HS-27A (cell line): ENCODE results near the gene CDCP1.
"Not testable (repeated sequence)": the region's sequence is repeated elsewhere in the genome, so short reads cannot be mapped to it uniquely, and the experiment has no call there.

ENCODE experiments used
- DNase-seq: peaks from one replicate; pipeline ENCODE4 v3.0.0-alpha.2; 2012; ENCODE audit warnings: low read depth, missing footprints

The CDCP1 gene

GRCh38 chr3:45084361-45084760 lies 61.8 kb downstream of the CDCP1 start:
- no peak for DNase-seq

DNA sequence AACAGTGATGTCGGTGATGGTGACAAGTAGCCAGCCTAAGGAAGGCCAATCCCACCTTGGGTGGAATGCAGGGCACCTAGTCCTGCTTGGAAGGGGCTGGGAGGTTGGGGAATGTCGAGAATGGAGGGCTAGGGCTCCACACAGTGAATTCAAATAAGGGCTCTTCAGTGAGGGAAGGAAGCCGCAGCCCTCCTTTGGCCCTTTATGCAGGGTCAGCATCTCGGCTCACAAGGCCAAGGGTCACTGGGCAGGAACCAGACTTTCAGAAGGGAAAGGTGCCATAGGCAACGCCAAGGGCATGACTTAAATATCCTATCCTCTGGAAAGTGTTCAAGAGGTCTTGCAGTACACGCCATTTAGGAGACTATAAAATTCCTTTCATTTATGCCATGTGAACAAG lies 63.2 kb downstream of the CDCP1 start:
- no peak for DNase-seq

- DNase-seq: no peak
Measured at GRCh38 chr3:45082142-45082538, 64.0 kb downstream of the CDCP1 start.

DNA sequence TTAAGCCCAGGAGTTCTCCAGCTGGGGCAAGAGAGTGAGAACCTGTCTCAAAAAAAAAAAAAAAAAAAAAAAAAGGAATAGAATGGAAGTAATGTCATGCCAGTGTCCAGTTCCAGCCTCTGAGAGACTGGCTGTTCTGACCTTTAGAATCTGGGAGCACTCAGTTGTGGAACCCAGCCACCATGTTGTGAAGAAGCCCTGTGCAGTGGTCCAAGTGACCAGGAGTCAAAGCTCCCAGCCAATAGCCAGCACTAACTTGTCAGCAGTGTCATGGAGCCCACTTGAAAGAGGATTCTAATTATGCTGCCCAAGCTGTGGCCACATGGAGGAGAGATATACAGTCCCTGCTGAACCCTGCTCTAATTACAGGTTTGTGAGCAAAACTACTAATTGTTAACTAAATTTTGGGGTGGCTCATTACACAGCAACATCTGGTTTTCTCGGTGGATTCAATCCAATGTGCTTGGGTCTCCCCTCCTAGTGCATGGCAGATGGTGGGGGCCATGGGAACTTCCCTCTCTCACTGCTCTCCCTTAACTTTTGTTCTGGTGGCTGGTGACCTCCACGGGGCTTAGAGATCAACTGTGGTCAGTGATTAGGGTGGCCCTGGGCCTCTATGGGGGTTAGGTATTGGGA lies 64.6 kb downstream of the CDCP1 start:
- no peak for DNase-seq

- no peak for DNase-seq
Measured at GRCh38 chr3:45080824-45081223, 65.4 kb downstream of the CDCP1 start.

- DNase-seq: no peak
Measured at GRCh38 chr3:45079715-45080114, 66.5 kb downstream of the CDCP1 start.

DNA sequence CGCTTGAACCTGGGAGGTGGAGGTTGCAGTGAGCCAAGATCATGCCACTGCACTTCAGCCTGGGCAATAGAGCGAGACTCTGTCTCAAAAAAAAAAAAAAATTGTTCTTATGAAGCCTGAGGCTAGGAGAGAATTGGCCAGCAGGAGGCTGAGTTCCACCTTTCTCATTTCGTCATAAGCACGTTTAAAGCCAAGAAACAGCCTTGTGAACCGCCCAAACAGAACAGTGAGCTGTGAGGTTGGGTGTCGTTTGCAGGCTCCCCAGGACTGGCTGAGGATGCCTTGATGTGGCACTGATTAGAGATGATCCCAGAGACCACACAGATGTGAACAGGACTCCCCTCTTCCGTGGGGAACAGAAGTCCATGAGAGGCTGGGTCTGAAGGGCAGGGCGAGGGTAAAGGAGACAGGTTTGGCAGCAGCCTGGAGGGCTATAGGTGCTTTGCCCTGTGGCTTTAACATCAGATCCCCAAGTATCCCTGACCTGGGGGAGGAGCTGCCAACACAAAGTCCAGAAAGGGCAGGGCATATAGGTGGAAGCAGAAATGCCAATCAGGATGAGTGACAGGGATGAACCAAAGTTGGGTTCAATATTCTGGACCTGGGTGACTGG lies 67.2 kb downstream of the CDCP1 start:
- no peak for DNase-seq

DNA sequence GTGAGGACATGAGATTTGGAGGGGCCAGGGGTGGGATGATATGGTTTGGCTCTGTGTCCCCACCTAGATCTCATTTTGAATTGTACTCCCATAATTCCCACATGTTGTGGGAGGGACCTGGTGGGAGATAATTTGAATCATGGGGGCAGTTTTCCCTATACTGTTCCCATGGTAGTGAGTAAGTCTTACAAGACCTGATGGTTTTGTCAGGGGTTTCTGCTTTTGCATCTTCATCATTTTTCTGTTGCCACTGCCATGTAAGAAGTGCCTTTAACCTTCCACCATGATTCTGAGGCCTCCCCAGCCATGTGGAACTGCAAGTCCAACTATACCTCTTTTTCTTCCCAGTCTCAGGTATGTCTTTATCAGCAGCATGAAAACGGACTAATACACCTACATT lies 67.9 kb downstream of the CDCP1 start:
- DNase-seq: not testable (repeated sequence)

DNA sequence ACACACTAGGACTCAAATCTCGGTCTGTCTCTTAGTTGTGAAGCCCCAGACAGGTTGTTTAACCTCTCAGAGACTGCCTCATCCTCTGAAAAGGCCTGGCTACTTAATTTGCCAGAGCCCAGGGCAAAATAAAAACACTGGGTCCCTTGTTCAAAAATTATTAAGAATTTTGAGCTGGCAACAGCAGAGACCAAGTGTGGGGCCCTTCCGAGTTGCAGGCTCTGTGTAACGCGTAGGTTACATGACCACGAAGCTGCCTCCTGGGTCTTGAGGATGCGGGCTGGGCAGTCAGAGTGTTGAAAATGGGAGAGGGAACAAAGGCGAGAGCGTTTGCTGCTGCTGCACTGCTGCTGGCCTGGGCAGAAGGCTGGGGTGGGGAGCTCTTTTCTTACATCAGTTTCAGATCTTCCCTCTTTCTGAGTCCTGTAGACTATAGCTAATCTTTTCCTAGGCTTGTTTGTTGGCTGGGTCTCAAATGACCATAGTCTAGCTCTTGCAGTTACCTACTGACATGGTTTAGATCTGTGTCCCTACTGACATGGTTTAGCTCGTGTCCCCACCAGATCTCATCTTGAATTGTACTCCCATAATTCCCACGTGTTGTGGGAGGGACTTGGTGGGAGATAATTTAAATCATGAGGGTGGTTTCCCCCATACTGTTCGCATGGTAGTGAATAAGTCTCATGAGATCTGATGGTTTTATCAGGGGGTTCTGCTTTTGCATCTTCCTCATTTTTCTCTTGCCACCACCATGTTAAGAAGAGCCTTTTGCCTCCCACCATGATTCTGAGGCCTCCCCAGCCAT lies 70.2 kb downstream of the CDCP1 start:
- DNase-seq: no peak

DNA sequence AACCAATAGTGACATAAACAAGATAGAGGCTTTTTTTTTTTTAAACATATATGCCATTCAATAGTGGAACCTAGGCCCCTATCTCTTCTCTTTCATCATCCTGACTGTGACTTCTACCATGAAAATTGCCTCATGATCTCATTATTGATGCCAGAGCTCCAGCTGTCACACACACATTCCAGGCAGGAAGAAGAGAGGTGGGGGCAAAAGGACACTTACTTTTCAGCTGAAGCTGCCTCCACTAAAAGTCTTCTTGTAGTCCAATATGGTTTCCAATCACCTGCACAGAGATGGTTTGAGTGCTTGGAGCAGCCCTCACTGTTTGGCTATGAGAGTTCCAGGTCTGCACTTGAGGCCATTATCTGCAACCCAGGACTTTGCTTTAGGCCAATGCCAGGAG lies 75.1 kb downstream of the CDCP1 start:
- no peak for DNase-seq

GRCh38 chr3:45067941-45068340 lies 78.2 kb downstream of the CDCP1 start:
- DNase-seq: no peak

DNA sequence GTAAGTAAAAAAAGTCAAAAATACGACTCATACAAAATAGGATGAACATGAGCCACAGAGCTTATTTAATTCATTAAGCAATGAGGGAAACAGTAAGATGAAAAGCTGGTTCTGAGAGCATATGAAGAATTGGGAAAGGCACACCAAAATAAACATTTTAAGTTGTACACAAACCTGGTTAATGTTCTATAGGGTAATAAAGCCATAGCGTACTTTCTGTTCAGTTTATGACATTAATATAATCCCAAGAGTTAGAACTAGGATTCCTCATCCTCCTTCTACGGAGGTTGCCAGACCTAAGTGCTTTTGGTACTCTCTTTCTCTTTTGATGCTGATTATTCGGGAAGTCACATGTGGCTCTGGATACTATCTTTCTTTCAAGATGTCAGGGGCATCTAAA lies 78.7 kb downstream of the CDCP1 start:
- DNase-seq: no peak

- DNase-seq: no peak
Measured at GRCh38 chr3:45066109-45066801, 79.9 kb downstream of the CDCP1 start.

DNA sequence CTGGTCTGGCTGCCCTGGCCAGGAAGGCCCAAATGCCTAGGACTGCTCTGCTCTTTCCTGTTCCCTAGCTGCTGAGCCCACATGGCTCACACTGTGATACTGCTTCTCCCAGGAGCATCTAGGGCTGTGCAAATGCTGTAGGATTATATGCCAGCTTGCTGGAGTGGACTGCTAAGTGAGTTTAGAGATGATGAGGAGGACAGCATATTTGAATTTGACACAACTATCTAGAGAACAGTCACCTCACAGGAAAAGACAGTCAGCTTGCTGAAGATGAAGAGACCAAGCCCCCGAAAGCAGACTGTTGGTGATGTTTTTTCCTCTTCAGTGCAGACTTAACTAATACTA lies 80.8 kb downstream of the CDCP1 start:
- DNase-seq: no peak

DNA sequence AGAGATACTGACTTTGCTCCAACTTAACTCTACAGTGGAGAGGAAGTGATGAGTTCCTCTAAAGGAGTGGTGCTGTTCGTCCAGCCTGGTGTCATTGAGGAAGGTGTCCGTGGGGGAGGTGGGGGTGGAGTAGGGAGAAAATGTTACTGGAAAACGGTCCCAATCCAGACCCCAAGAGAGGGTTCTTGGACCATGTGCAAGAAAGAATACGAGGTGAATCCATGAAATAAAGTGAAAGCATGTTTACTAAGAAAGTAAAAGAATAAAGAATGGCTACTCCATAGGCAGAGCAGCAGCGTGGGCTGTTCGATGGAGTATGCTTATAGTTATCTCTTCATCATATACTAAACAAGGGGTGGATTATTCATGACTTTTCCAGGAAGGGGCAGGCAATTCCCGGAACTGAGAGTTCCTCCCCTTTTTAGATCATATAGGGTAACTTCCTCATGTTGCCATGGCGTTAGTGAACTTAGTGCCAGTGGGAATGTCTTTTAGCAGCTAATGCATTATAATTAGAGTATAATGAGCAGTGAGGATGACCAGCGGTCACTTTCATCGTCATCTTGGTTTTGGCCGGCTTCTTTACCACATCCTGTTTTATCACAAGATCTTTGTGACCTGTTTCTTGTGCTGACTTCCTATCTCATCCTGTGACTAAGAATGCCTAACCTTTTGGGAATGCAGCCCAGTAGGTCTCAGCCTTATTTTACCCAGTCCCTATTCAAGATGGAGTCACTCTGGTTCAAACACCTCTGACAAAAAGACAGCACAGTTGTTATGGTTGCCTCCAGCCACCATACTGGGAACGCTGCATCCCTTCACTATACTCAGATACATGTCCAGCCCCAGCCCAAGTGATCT lies 81.4 kb downstream of the CDCP1 start:
- peak; percentile 45 for DNase-seq

GRCh38 chr3:45062697-45063070 lies 83.5 kb downstream of the CDCP1 start:
- no peak for DNase-seq

- DNase-seq: no peak
Measured at GRCh38 chr3:45060165-45060892, 85.8 kb downstream of the CDCP1 start.

- no peak for DNase-seq
Measured at GRCh38 chr3:45059132-45059531, 87.0 kb downstream of the CDCP1 start.

GRCh38 chr3:45057557-45057956 lies 88.6 kb downstream of the CDCP1 start:
- DNase-seq: no peak

GRCh38 chr3:45056608-45057301 lies 89.4 kb downstream of the CDCP1 start:
- no peak for DNase-seq
